ENCODE data around the gene MAP3K14.

- TF ChIP-seq, protein P1, sequence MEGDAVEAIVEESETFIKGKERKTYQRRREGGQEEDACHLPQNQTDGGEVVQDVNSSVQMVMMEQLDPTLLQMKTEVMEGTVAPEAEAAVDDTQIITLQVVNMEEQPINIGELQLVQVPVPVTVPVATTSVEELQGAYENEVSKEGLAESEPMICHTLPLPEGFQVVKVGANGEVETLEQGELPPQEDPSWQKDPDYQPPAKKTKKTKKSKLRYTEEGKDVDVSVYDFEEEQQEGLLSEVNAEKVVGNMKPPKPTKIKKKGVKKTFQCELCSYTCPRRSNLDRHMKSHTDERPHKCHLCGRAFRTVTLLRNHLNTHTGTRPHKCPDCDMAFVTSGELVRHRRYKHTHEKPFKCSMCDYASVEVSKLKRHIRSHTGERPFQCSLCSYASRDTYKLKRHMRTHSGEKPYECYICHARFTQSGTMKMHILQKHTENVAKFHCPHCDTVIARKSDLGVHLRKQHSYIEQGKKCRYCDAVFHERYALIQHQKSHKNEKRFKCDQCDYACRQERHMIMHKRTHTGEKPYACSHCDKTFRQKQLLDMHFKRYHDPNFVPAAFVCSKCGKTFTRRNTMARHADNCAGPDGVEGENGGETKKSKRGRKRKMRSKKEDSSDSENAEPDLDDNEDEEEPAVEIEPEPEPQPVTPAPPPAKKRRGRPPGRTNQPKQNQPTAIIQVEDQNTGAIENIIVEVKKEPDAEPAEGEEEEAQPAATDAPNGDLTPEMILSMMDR (IDR thresholded peaks at IDR 0.05 in 4 of 5, conservative IDR thresholded peaks at IDR 0.05 in 1 of 5): no peak
- TF ChIP-seq POLR2A (IDR thresholded peaks at IDR 0.05): no peak
Measured at GRCh38 chr17:45264430-45264829, 52.4 kb downstream of the MAP3K14 start.

All from gastrocnemius medialis (tissue), 4 donors.